GM23338 (cell line): Measurements from ENCODE around the gene TMEM140. TPM values are rescaled to one million over a fixed set of nuclear protein-coding genes. Genes with fewer than 3 reads are reported as not detected.

Experiments
- ATAC-seq: fragments of 200-7000 bp; cut with Tn5 transposase; 3 replicates; pipeline ENCODE4 v1.9.1; 2020
- DNase-seq: peaks from one replicate; pipeline ENCODE4 v3.0.0-alpha.2; 2015; ENCODE audit warnings: low spot score
- H2AFZ ChIP-seq: fragments of 200-600 bp; sonication (generic); 2 replicates; pipeline ENCODE4 v1.8.0; 2016; ENCODE audit warnings: antibody characterized with exemption, mild to moderate bottlenecking, moderate library complexity
- H3F3A ChIP-seq: fragments of 200-600 bp; sonication (generic); replicated peaks from 2 replicates; pipeline ENCODE4 v1.8.0; 2017; ENCODE audit warnings: antibody characterized with exemption, mixed run types, low read depth
- H3K27ac ChIP-seq: fragments of 200-600 bp; sonication (generic); 2 replicates; pipeline ENCODE4 v1.6.1; 2016; ENCODE audit warnings: low read depth
- H3K27me3 ChIP-seq: fragments of 200-600 bp; sonication (generic); 2 replicates; pipeline ENCODE4 v1.8.0; 2016; ENCODE audit warnings: mild to moderate bottlenecking, mixed run types, moderate library complexity; ENCODE audit not compliant: insufficient read depth
- H3K36me3 ChIP-seq: fragments of 200-600 bp; sonication (generic); 2 replicates; pipeline ENCODE4 v1.8.0; 2016; ENCODE audit warnings: mild to moderate bottlenecking; ENCODE audit not compliant: insufficient read depth
- H3K4me1 ChIP-seq: fragments of 200-600 bp; sonication (generic); 2 replicates; pipeline ENCODE4 v1.8.0; 2016; ENCODE audit warnings: mild to moderate bottlenecking, moderate library complexity; ENCODE audit not compliant: insufficient read depth
- H3K4me2 ChIP-seq: fragments of 200-600 bp; sonication (generic); 2 replicates; pipeline ENCODE4 v1.7.1; 2017; ENCODE audit warnings: mixed run types
- H3K4me3 ChIP-seq: fragments of 200-600 bp; sonication (generic); 2 replicates; pipeline ENCODE4 v1.6.1; 2016; ENCODE audit warnings: mixed run types
- H3K79me2 ChIP-seq: fragments of 200-600 bp; sonication (generic); replicated peaks from 2 replicates; pipeline ENCODE4 v1.8.0; 2017; ENCODE audit warnings: mild to moderate bottlenecking; ENCODE audit not compliant: insufficient read depth
- H3K9me2 ChIP-seq: fragments of 200-600 bp; sonication (generic); 2 replicates; pipeline ENCODE4 v1.8.0; 2017; ENCODE audit not compliant: insufficient read depth
- H4K20me1 ChIP-seq: fragments of 200-600 bp; sonication (generic); replicated peaks from 2 replicates; pipeline ENCODE4 v1.8.0; 2017; ENCODE audit warnings: mild to moderate bottlenecking; ENCODE audit not compliant: insufficient read depth
- H3K27ac Mint-ChIP-seq: 2 replicates; pipeline ENCODE4 v1.8.0; 2020; ENCODE audit warnings: inconsistent platforms, mild to moderate bottlenecking, moderate library complexity, mixed read lengths
- H3K27me3 Mint-ChIP-seq: 3 replicates; pipeline ENCODE4 v1.8.0; 2022; ENCODE audit warnings: low read depth, mild to moderate bottlenecking, moderate library complexity, mixed read lengths, inconsistent platforms; ENCODE audit not compliant: insufficient read depth, poor library complexity
- H3K36me3 Mint-ChIP-seq: 3 replicates; pipeline ENCODE4 v1.8.0; 2021; ENCODE audit warnings: low read depth, mild to moderate bottlenecking, inconsistent platforms, moderate library complexity, mixed read lengths
- H3K4me1 Mint-ChIP-seq: 3 replicates; pipeline ENCODE4 v1.8.0; 2020; ENCODE audit warnings: mild to moderate bottlenecking, inconsistent platforms, mixed read lengths
- H3K4me3 Mint-ChIP-seq: 3 replicates; pipeline ENCODE4 v1.8.0; 2021; ENCODE audit warnings: moderate library complexity, mild to moderate bottlenecking, inconsistent platforms, mixed read lengths
- H3K9me3 Mint-ChIP-seq: 3 replicates; pipeline ENCODE4 v1.8.0; 2020; ENCODE audit warnings: moderate library complexity, mild to moderate bottlenecking, inconsistent platforms, mixed read lengths
- CREB1 ChIP-seq: fragments of 250-450 bp; sonication (Bioruptor Pico); IDR thresholded peaks from 2 replicates; pipeline ENCODE4 v1.5.0; 2020; ENCODE audit warnings: low read depth, mild to moderate bottlenecking, moderate library complexity
- POLR2AphosphoS5 ChIP-seq: IDR thresholded peaks from 2 replicates; pipeline ENCODE4 v1.6.1; 2016; ENCODE audit warnings: antibody characterized with exemption, low read depth
- ZNF331 ChIP-seq: fragments of 250-450 bp; sonication (Bioruptor Pico); IDR thresholded peaks from 2 replicates; pipeline ENCODE4 v1.5.0; 2020; ENCODE audit warnings: low read depth, mild to moderate bottlenecking, moderate library complexity
- polyA plus RNA-seq: library from polyadenylated mRNA; unstranded; fragments of >200 nt; fragmentation: Nextera tagmentation; extraction: Ambion mirVana; gene quantifications from 2 replicates; pipeline ENCODE4 v1.2.1, GENCODE V29; 2016
- total RNA-seq: library from RNA; depleted of rRNA; stranded (reverse); fragments of >200 nt; shearing (Covaris generic); gene quantifications from 2 replicates; pipeline ENCODE4 v1.2.3, GENCODE V29; 2014
- TF ChIP-seq, protein P1 (sequence below): IDR thresholded peaks from 2 replicates; pipeline ENCODE4 v1.6.1; 2016; ENCODE audit warnings: antibody characterized with exemption
- TF ChIP-seq, protein P2 (sequence below): fragments of 250-450 bp; sonication (Bioruptor Pico); IDR thresholded peaks from 2 replicates; pipeline ENCODE4 v1.5.0; 2020; ENCODE audit warnings: mild to moderate bottlenecking, moderate library complexity
- TF ChIP-seq, protein P3 (sequence below), 2 experiments: fragments of 200-600 bp in 1 of 2; sonication (generic) in 1 of 2; conservative IDR thresholded peaks; 2 replicates each; pipeline versions ENCODE4 v1.5.1 to v1.6.1; 2016 to 2017; ENCODE audit warnings: antibody characterized with exemption in 2 of 2, low read depth in 2 of 2, mild to moderate bottlenecking in 2 of 2, moderate library complexity in 1 of 2

The TMEM140 gene
- total and polyA plus RNA-seq, 2 experiments from 2014 or later, result 2.7 TPM; not detected in 1

DNA sequence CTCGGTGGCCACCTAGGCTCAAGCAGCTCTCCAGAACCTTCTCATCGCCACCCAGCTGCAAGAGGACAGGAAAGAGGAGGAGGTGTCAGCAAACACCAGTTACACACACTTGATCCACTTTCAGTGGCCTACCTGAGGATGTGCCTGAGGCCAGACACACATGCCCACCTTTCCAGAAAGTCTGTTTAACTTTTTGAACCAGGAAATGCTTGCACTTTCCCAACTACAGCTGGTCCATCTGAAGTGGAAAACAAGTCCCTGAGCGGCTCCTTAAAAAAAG lies 38.3 kb downstream of the TMEM140 start:
- Mint-ChIP-seq H3K36me3 (peaks cover 44% of the 10 kb centered on the region), H3K4me1 (no peaks in the 10 kb centered on the region)
- no peak for TF ChIP-seq POLR2AphosphoS5
- no peak for TF ChIP-seq ZNF331 (CRISPR knock-in tag)
- TF ChIP-seq, protein P1, sequence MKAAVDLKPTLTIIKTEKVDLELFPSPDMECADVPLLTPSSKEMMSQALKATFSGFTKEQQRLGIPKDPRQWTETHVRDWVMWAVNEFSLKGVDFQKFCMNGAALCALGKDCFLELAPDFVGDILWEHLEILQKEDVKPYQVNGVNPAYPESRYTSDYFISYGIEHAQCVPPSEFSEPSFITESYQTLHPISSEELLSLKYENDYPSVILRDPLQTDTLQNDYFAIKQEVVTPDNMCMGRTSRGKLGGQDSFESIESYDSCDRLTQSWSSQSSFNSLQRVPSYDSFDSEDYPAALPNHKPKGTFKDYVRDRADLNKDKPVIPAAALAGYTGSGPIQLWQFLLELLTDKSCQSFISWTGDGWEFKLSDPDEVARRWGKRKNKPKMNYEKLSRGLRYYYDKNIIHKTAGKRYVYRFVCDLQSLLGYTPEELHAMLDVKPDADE, result no peak
- TF ChIP-seq, protein P2, sequence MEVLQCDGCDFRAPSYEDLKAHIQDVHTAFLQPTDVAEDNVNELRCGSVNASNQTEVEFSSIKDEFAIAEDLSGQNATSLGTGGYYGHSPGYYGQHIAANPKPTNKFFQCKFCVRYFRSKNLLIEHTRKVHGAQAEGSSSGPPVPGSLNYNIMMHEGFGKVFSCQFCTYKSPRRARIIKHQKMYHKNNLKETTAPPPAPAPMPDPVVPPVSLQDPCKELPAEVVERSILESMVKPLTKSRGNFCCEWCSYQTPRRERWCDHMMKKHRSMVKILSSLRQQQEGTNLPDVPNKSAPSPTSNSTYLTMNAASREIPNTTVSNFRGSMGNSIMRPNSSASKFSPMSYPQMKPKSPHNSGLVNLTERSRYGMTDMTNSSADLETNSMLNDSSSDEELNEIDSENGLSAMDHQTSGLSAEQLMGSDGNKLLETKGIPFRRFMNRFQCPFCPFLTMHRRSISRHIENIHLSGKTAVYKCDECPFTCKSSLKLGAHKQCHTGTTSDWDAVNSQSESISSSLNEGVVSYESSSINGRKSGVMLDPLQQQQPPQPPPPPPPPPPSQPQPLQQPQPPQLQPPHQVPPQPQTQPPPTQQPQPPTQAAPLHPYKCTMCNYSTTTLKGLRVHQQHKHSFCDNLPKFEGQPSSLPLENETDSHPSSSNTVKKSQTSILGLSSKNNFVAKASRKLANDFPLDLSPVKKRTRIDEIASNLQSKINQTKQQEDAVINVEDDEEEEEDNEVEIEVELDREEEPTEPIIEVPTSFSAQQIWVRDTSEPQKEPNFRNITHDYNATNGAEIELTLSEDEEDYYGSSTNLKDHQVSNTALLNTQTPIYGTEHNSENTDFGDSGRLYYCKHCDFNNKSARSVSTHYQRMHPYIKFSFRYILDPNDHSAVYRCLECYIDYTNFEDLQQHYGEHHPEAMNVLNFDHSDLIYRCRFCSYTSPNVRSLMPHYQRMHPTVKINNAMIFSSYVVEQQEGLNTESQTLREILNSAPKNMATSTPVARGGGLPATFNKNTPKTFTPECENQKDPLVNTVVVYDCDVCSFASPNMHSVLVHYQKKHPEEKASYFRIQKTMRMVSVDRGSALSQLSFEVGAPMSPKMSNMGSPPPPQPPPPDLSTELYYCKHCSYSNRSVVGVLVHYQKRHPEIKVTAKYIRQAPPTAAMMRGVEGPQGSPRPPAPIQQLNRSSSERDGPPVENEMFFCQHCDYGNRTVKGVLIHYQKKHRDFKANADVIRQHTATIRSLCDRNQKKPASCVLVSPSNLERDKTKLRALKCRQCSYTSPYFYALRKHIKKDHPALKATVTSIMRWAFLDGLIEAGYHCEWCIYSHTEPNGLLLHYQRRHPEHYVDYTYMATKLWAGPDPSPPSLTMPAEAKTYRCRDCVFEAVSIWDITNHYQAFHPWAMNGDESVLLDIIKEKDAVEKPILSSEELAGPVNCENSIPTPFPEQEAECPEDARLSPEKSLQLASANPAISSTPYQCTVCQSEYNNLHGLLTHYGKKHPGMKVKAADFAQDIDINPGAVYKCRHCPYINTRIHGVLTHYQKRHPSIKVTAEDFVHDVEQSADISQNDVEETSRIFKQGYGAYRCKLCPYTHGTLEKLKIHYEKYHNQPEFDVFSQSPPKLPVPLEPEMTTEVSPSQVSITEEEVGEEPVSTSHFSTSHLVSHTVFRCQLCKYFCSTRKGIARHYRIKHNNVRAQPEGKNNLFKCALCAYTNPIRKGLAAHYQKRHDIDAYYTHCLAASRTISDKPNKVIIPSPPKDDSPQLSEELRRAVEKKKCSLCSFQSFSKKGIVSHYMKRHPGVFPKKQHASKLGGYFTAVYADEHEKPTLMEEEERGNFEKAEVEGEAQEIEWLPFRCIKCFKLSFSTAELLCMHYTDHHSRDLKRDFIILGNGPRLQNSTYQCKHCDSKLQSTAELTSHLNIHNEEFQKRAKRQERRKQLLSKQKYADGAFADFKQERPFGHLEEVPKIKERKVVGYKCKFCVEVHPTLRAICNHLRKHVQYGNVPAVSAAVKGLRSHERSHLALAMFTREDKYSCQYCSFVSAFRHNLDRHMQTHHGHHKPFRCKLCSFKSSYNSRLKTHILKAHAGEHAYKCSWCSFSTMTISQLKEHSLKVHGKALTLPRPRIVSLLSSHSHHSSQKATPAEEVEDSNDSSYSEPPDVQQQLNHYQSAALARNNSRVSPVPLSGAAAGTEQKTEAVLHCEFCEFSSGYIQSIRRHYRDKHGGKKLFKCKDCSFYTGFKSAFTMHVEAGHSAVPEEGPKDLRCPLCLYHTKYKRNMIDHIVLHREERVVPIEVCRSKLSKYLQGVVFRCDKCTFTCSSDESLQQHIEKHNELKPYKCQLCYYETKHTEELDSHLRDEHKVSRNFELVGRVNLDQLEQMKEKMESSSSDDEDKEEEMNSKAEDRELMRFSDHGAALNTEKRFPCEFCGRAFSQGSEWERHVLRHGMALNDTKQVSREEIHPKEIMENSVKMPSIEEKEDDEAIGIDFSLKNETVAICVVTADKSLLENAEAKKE (CRISPR knock-in tag), result no peak
- no peak for TF ChIP-seq CREB1
- TF ChIP-seq, protein P3, sequence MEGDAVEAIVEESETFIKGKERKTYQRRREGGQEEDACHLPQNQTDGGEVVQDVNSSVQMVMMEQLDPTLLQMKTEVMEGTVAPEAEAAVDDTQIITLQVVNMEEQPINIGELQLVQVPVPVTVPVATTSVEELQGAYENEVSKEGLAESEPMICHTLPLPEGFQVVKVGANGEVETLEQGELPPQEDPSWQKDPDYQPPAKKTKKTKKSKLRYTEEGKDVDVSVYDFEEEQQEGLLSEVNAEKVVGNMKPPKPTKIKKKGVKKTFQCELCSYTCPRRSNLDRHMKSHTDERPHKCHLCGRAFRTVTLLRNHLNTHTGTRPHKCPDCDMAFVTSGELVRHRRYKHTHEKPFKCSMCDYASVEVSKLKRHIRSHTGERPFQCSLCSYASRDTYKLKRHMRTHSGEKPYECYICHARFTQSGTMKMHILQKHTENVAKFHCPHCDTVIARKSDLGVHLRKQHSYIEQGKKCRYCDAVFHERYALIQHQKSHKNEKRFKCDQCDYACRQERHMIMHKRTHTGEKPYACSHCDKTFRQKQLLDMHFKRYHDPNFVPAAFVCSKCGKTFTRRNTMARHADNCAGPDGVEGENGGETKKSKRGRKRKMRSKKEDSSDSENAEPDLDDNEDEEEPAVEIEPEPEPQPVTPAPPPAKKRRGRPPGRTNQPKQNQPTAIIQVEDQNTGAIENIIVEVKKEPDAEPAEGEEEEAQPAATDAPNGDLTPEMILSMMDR (conservative IDR thresholded peaks at IDR 0.05; ENCODE audit: low read depth in 2 of 2), result no peak

More for the DNA sequence above, 38.3 kb downstream of the TMEM140 start:
- Mint-ChIP-seq H3K27me3 (peaks cover 4% of the 10 kb centered on the region), H3K27ac (no peak overlapping the region), H3K4me3 (no peak overlapping the region), H3K9me3 (peaks cover 19% of the 10 kb centered on the region)
- peaks cover 6% of the 10 kb centered on the region for H3K36me3 ChIP-seq
- no peaks in the 10 kb centered on the region for H3F3A ChIP-seq
- H3K27me3 ChIP-seq, result no peaks in the 10 kb centered on the region
- no peaks in the 10 kb centered on the region for H3K79me2 ChIP-seq
- DNase-seq (no peak), ATAC-seq (no peak)
- H4K20me1 ChIP-seq, result no peaks in the 10 kb centered on the region; the same call in 1 of the 2 replicates
- H3K4me3 ChIP-seq, result no peak overlapping the region
- H3K27ac ChIP-seq, result no peak overlapping the region
- no peaks in the 10 kb centered on the region for H3K9me2 ChIP-seq
- no peak overlapping the region for H3K4me2 ChIP-seq
- H3K4me1 ChIP-seq, result no peaks in the 10 kb centered on the region
- no peak overlapping the region for H2AFZ ChIP-seq
